Measurements from ENCODE around the gene BPTF.
"Not testable (repeated sequence)": the region's sequence is repeated elsewhere in the genome, so short reads cannot be mapped to it uniquely, and the experiment has no call there.

Gene BPTF

DNA sequence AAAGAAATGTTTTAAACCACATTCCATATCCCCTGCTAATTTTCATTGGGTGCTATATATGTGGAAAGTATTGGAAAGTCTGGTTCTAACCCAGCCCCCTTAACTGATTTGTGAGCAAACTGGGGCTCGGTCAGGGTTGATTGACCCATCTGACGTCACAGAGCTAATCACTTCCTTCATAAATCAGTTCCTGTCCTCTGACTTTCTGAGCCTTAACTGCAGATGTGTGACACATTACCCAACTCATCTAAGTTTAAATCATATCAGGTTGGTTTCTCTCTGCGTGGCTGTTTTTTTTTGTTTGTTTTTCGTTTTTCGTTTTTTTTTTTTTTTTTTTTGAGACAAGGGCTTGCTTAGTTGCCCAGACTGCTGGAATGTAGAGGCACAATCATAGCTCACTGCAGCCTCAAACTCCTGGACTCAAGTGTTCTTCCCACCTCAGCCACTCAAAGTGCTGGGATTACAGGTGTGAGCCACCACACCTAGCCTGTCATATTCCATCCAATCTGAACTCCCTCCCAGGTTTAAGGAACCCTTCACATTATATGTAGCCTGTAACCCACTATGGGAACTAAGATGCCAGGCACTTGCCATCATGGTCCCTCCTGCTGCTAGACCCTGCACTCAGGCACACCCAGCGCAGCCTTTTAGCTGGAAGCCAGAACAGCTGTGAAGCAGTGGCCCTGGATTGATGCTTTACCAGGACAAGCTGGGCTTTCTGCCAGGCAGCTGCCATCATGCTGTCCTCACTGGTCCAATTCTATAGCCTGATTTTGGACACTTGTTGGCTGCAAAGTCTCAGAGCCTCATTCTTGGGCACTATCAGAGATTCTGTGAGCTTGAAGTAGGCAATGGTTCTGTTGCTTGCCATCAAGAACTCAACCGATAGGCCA lies 6.9 kb upstream of the BPTF start:
- Mint-ChIP-seq H3K27ac (ENCODE audit: low read depth) (no peak overlapping the region), H3K36me3 (ENCODE audit: insufficient read depth) (no peaks in the 10 kb centered on the region), H3K4me3 (no peak overlapping the region), H3K4me1 (no peaks in the 10 kb centered on the region), H3K27me3 (peaks cover 16% of the 10 kb centered on the region), H3K9me3 (no peaks in the 10 kb centered on the region)
- DNase-seq (ENCODE audit: low spot score in 2 of 2) (no peak), ATAC-seq (replicated peaks; ENCODE audit: extremely low read depth, poor library complexity, severe bottlenecking) (no peak)

DNA sequence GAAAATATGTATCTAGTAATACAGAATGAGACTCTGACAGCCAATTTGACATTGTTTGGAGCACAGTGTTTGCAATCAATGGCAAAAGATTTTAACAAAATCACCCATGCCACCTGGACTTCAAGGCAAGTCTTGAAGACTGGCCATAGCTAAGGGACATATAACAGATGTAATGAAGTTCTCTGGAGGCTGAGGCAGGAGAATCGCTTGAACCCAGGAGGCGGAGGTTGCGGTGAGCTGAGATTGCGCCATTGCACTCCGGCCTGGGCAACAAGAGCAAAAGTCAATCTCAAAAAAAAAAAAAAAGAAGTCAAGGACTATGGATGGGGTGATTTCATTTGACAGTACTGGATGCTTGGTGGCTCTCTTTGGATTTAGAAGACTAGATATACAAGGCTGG lies 5.6 kb upstream of the BPTF start:
- no peaks in the 10 kb centered on the region for H3K9me3 Mint-ChIP-seq
- no peaks in the 10 kb centered on the region for H3K4me1 Mint-ChIP-seq
- DNase-seq (ENCODE audit: low spot score in 2 of 2), result no peak
- H3K4me3 Mint-ChIP-seq, result no peak overlapping the region
- H3K36me3 Mint-ChIP-seq (ENCODE audit: insufficient read depth), result peaks cover 4% of the 10 kb centered on the region
- H3K27me3 Mint-ChIP-seq, result peaks cover 14% of the 10 kb centered on the region
- no peak overlapping the region for H3K27ac Mint-ChIP-seq (ENCODE audit: low read depth)
- no peak for ATAC-seq (replicated peaks; ENCODE audit: extremely low read depth, poor library complexity, severe bottlenecking)

DNA sequence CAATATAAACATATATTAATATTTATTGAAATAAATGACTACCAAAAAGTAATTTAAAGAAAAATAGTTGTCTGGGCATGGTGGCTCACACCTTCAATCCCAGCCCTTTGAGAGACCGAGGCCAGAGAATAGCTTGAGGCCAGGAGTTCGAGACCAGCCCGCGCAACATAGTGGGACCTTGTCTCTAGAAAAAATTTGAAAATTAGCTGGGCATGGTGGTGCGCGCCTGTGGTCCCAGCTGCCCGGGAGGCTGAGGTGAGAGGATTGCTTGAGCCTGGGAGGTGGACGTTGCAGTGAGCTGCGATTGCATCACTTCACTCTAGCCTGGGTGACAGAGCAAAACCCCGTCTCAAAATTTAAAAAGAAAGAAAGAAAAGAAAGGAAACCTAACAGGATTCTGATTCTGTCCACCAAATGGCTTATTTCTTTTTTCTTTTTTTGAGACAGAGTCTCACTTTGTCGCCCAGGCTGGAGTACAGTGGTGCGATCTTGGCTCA lies 3.4 kb upstream of the BPTF start:
- peaks cover 13% of the 10 kb centered on the region for H3K36me3 Mint-ChIP-seq (ENCODE audit: insufficient read depth)
- peaks cover 8% of the 10 kb centered on the region for H3K4me1 Mint-ChIP-seq
- ATAC-seq (replicated peaks; ENCODE audit: extremely low read depth, poor library complexity, severe bottlenecking), result no peak
- no peaks in the 10 kb centered on the region for H3K9me3 Mint-ChIP-seq
- DNase-seq (ENCODE audit: low spot score in 2 of 2), result no peak
- no peak overlapping the region for H3K27ac Mint-ChIP-seq (ENCODE audit: low read depth)
- no peaks in the 10 kb centered on the region for H3K27me3 Mint-ChIP-seq
- no peak overlapping the region for H3K4me3 Mint-ChIP-seq

DNA sequence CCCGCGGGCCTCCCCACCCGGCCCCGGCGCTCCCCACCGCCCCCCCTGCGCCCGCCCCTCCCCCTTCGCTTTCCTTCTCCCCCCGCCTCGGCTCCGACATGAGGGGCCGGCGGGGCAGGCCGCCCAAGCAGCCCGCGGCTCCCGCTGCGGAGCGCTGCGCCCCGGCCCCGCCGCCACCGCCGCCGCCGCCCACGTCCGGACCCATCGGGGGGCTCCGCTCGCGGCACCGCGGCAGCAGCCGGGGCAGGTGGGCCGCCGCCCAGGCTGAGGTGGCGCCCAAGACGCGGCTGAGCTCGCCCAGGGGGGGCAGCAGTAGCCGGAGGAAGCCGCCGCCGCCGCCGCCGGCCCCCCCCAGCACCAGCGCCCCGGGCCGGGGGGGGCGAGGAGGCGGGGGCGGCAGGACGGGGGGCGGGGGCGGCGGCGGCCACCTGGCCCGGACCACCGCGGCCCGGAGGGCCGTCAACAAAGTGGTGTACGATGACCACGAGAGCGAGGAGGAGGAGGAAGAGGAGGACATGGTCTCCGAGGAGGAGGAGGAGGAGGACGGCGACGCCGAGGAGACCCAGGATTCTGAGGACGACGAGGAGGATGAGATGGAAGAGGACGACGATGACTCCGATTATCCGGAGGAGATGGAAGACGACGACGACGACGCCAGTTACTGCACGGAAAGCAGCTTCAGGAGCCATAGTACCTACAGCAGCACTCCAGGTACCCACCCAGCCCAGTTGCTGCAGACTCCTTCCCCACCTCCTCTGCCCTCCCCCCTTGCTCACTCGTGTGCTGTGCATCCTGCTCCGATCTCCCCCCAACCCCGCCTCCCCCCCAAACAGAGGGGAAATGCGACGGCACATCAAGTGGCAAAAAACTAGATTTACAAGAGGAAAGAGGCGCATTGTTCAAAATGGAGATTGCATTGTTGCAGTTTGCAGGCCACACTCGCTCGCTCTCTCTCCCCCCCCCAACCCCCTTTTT lies 611 bp downstream of the BPTF start:
- H3K27me3 Mint-ChIP-seq, H3K9me3 Mint-ChIP-seq: not testable (repeated sequence)
- DNase-seq (ENCODE audit: low spot score in 2 of 2), result peak; percentile 55 to 68
- peak; percentile 88 for ATAC-seq (replicated peaks; ENCODE audit: extremely low read depth, poor library complexity, severe bottlenecking)
- H3K4me1 Mint-ChIP-seq, result peaks cover 37% of the 10 kb centered on the region
- peak overlapping the region; percentile 91 for H3K27ac Mint-ChIP-seq (ENCODE audit: low read depth)
- peak overlapping the region; percentile 96 for H3K4me3 Mint-ChIP-seq
- peaks cover 19% of the 10 kb centered on the region for H3K36me3 Mint-ChIP-seq (ENCODE audit: insufficient read depth)

DNA sequence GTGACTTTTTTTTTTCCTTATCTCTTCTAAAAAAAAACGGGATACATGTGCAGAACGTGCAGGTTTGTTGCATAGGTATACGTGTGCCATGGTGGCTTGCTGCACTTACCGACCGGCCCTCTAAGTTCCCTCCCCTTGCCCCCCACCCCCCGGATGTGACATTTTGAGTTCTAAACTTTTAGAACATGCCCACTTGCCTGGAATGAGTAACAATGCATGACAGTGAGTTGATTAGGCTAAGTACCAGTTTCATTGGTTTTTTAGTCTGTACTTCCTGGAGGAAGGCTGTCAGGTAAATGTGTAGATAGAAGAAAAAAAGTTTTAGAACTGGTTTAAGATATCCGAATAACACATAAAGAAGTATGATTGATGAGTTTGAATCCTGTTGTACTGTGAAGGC lies 4.0 kb downstream of the BPTF start:
- ATAC-seq (replicated peaks; ENCODE audit: extremely low read depth, poor library complexity, severe bottlenecking), result no peak
- Mint-ChIP-seq H3K27ac (ENCODE audit: low read depth) (peak overlapping the region; percentile 56), H3K9me3 (no peaks in the 10 kb centered on the region)

DNA sequence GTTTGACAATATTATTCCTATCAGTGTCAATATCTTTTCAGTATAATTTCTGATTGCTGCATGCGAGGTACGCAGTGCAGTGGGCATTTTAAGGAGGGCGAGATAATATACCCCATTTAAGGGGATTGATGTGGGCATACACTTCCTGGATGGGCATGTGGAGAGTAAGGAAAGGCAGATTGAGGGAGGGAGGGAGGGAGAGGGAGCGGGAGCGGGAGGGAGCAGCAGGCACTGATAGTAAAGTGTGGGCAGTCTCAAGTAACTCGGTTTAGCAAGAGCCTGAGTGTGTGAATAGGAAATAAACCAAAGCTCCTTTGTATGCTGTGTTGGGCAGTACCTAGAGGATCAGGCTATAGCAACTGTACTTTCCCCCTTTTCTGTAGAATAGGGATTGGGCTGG lies 5.1 kb downstream of the BPTF start:
- H3K4me1 Mint-ChIP-seq, result peaks cover 73% of the 10 kb centered on the region

More for the DNA sequence above, 4.0 kb downstream of the BPTF start:
- Mint-ChIP-seq H3K4me1 (peaks cover 64% of the 10 kb centered on the region), H3K27me3 (no peaks in the 10 kb centered on the region), H3K4me3 (peak overlapping the region; percentile 96), H3K36me3 (ENCODE audit: insufficient read depth) (peaks cover 24% of the 10 kb centered on the region)
- no peak for DNase-seq (ENCODE audit: low spot score in 2 of 2)

DNA sequence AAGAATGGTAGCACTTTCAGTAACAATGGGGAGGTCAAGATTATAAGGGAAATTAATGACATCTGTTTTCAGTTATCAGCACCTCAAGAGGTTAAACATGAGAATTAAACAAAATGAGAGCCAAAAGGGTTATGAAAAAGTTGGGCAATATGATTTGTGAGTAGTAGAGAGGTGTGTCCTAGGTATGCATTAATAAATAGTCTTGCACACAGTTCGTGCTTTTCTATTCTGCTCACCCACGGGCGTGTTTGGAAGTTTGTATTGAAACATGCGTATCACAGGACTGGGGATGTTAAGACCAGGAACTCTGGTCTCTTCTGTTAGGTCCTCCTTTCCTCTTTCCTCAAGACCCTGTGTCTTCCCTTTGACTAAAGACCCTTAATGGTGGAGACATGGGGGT lies 6.0 kb downstream of the BPTF start:
- Mint-ChIP-seq H3K4me1 (peaks cover 78% of the 10 kb centered on the region), H3K36me3 (ENCODE audit: insufficient read depth) (peaks cover 14% of the 10 kb centered on the region), H3K9me3 (no peaks in the 10 kb centered on the region), H3K27ac (ENCODE audit: low read depth) (peak overlapping the region; percentile 33), H3K27me3 (no peaks in the 10 kb centered on the region), H3K4me3 (no peak overlapping the region)
- ATAC-seq (replicated peaks; ENCODE audit: extremely low read depth, poor library complexity, severe bottlenecking), result no peak
- no peak for DNase-seq (ENCODE audit: low spot score in 2 of 2)

More for the DNA sequence above, 5.1 kb downstream of the BPTF start:
- peaks cover 18% of the 10 kb centered on the region for H3K36me3 Mint-ChIP-seq (ENCODE audit: insufficient read depth)
- no peak overlapping the region for H3K4me3 Mint-ChIP-seq
- ATAC-seq (replicated peaks; ENCODE audit: extremely low read depth, poor library complexity, severe bottlenecking) (no peak), DNase-seq (ENCODE audit: low spot score in 2 of 2) (no peak)
- H3K27ac Mint-ChIP-seq (ENCODE audit: low read depth), result peak overlapping the region; percentile 33
- H3K27me3 Mint-ChIP-seq, result no peaks in the 10 kb centered on the region
- H3K9me3 Mint-ChIP-seq, result no peaks in the 10 kb centered on the region

DNA sequence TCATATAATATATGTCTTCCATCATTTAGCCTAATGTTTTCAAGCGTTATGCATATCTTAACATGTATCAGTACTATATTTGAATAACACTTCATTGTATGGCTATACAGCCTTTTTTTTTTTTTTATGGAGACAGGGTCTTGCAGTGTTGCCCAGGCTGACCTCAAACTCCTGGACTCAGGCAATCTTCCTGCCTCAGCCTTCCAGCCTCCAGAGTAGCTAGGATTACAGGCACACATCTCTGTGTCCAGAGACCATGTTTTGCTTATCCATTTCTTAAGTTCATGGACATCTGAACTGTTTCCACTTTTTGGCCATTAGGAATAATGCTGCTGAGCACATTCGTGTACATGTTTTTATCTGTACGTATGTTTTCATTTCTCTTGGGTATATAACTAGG lies 7.8 kb downstream of the BPTF start:
- H3K36me3 Mint-ChIP-seq (ENCODE audit: insufficient read depth), result peaks cover 7% of the 10 kb centered on the region
- H3K4me1 Mint-ChIP-seq, result peaks cover 81% of the 10 kb centered on the region
- no peak overlapping the region for H3K4me3 Mint-ChIP-seq
- DNase-seq (ENCODE audit: low spot score in 2 of 2) (no peak), ATAC-seq (replicated peaks; ENCODE audit: extremely low read depth, poor library complexity, severe bottlenecking) (no peak)
- no peak overlapping the region for H3K27ac Mint-ChIP-seq (ENCODE audit: low read depth)
- H3K9me3 Mint-ChIP-seq, result no peaks in the 10 kb centered on the region
- H3K27me3 Mint-ChIP-seq, result no peaks in the 10 kb centered on the region

DNA sequence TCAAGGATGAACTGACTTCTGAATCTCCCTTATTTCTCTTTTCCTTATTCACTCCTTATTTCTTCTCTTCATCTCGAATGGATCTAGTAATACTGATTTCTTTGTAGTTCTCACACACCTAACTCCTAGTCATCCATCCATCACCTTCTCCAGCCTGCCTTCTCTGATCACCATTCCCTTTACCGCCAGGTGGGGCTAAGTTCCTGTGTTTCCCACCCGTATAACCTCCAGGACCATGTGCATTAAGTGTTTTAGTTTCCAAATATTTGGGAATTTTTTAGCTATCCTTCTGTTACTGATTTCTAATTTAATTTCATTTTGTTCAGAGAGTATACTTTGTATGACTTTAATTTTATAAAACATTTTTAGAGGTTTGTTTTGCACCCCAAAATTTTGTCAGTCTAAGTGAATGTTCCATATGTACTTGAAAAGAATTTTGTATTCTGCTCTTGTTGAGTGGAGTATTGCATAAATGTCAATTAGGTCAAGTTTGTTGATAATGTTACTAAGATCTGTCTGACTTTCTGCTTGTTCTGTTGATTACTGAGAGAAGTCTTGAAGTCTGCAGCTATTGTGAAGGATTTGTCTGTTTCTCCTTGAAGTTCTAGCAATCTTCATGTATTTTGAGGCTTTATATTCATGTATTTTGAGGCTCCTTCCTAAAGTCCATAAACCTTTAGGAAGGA lies 8.8 kb downstream of the BPTF start:
- Mint-ChIP-seq H3K27ac (ENCODE audit: low read depth) (peak overlapping the region; percentile 29), H3K9me3 (no peaks in the 10 kb centered on the region), H3K4me3 (no peak overlapping the region), H3K27me3 (no peaks in the 10 kb centered on the region), H3K36me3 (ENCODE audit: insufficient read depth) (peaks cover 7% of the 10 kb centered on the region), H3K4me1 (peaks cover 80% of the 10 kb centered on the region)
- no peak for ATAC-seq (replicated peaks; ENCODE audit: extremely low read depth, poor library complexity, severe bottlenecking)
- no peak for DNase-seq (ENCODE audit: low spot score in 2 of 2)

DNA sequence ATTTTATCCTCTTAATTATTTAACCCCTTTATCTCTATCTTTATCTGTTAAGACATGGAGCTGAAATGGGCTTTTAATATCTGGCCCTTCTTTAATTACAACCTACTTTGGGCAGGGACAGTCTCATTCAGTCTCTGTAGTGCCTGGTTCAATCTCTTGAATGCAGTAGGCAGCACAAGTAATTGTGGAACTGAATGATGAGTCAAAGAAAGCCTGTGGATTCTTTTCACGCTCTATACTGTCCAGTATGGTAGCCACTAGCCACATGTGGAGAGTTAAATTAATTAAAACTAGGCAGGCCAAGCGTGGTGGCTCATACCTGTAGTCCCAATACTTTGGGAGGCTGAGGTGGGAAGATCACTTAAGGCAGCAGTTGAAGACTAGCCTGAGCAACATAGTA lies 9.3 kb downstream of the BPTF start:
- Mint-ChIP-seq H3K27ac (ENCODE audit: low read depth) (peak overlapping the region; percentile 29), H3K36me3 (ENCODE audit: insufficient read depth) (peaks cover 7% of the 10 kb centered on the region), H3K9me3 (no peaks in the 10 kb centered on the region), H3K4me3 (no peak overlapping the region), H3K27me3 (no peaks in the 10 kb centered on the region), H3K4me1 (peaks cover 74% of the 10 kb centered on the region)
- ATAC-seq (replicated peaks; ENCODE audit: extremely low read depth, poor library complexity, severe bottlenecking), result no peak
- DNase-seq (ENCODE audit: low spot score in 2 of 2), result no peak

DNA sequence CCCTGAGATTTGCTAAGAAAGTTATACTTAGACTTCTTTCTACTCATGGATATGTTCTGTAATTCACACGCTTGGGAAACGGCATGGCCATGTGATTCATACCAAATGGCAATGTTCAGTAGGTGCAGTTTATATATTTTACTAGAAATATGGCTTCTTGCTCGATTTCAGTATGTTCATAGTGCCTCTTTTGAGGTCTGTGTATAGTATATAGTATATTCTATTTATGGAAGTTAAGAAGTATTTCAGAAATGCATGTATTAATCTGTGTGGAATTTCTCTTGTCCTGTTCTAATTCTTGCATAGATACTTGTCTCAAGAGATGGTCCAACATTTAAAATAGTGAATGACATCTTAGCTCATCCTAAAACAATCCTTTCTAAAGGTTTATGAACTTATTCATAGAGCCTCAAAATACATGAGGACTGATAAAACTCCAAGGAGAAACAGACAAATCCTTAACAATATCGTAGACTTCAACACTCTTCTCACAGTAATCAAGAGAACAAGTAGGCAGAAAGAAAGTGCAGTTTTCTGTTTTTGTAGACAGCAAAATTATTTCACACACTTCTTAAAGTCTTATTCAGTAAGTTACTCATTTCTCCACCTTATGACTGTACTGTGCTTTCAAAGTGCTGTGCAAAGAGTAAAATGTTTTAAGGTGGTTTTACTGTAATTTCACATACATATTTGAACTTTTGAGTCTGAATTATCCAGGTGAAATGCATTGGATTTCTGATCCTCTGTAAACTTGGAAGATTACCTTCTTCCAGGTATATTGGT lies 11.1 kb downstream of the BPTF start:
- H3K27ac Mint-ChIP-seq (ENCODE audit: low read depth), result peak overlapping the region; percentile 49
- ATAC-seq (replicated peaks; ENCODE audit: extremely low read depth, poor library complexity, severe bottlenecking) (no peak), DNase-seq (ENCODE audit: low spot score in 2 of 2) (no peak)
- peaks cover 67% of the 10 kb centered on the region for H3K4me1 Mint-ChIP-seq
- no peaks in the 10 kb centered on the region for H3K27me3 Mint-ChIP-seq
- peaks cover 5% of the 10 kb centered on the region for H3K36me3 Mint-ChIP-seq (ENCODE audit: insufficient read depth)
- peak overlapping the region; percentile 11 for H3K4me3 Mint-ChIP-seq
- H3K9me3 Mint-ChIP-seq, result no peaks in the 10 kb centered on the region

Measured in central memory CD8-positive, alpha-beta T cell (primary cell).